Calu3 (cell line): ENCODE results near the gene KANSL1. TPM values are rescaled to one million over a fixed set of nuclear protein-coding genes. Genes with fewer than 3 reads are reported as not detected.

Source experiments
- BruUV-seq: library from RNA; stranded (reverse); fragments of 400-500 nt; replicated peaks from 2 replicates; lab custom pipeline; 2021; lab: Mats Ljungman, UMichigan
- CTCF ChIA-PET: fragments of 300-600 bp; sonication (Branson Sonifier 250); formaldehyde crosslinking; loops from one replicate; lab custom pipeline; 2022; ENCODE audit warnings: antibody characterized with exemption; lab: Charles Lee
- DNase-seq: peaks from one replicate; pipeline ENCODE4 v3.0.0; 2022
- H3K27ac Mint-ChIP-seq: one replicate; pipeline ENCODE4 v1.8.0; 2022; ENCODE audit warnings: mixed read lengths; ENCODE audit not compliant: unreplicated experiment
- H3K27me3 Mint-ChIP-seq: one replicate; pipeline ENCODE4 v1.8.0; 2022; ENCODE audit warnings: mixed read lengths; ENCODE audit not compliant: unreplicated experiment
- H3K36me3 Mint-ChIP-seq: one replicate; pipeline ENCODE4 v1.8.0; 2022; ENCODE audit warnings: mild to moderate bottlenecking, moderate library complexity, mixed read lengths; ENCODE audit not compliant: insufficient read depth, unreplicated experiment
- H3K4me1 Mint-ChIP-seq: one replicate; pipeline ENCODE4 v1.8.0; 2022; ENCODE audit warnings: mild to moderate bottlenecking, low read depth, mixed read lengths; ENCODE audit not compliant: unreplicated experiment
- H3K4me3 Mint-ChIP-seq: one replicate; pipeline ENCODE4 v1.8.0; 2022; ENCODE audit warnings: mild to moderate bottlenecking, low read depth, moderate library complexity, mixed read lengths; ENCODE audit not compliant: unreplicated experiment
- H3K9me3 Mint-ChIP-seq: one replicate; pipeline ENCODE4 v1.8.0; 2022; ENCODE audit warnings: low read depth, mixed read lengths; ENCODE audit not compliant: unreplicated experiment
- CTCF ChIP-seq: fragments of 200-600 bp; IDR thresholded peaks from one replicate; pipeline ENCODE4 v1.8.0; 2022; ENCODE audit warnings: antibody characterized with exemption; ENCODE audit not compliant: unreplicated experiment
- intact Hi-C: fragments of 100-400 bp; cut with micrococcal nuclease; formaldehyde crosslinking; loops from one replicate; pipeline ENCODE4 v1.10.0; 2022; ENCODE audit not compliant: unreplicated experiment
- total RNA-seq: library from RNA; stranded (reverse); gene quantifications from 2 replicates; pipeline ENCODE4 v1.2.3, GENCODE V29; 2022

Gene KANSL1
- total RNA-seq, 1 experiment from 2014 or later: 190 TPM

DNA sequence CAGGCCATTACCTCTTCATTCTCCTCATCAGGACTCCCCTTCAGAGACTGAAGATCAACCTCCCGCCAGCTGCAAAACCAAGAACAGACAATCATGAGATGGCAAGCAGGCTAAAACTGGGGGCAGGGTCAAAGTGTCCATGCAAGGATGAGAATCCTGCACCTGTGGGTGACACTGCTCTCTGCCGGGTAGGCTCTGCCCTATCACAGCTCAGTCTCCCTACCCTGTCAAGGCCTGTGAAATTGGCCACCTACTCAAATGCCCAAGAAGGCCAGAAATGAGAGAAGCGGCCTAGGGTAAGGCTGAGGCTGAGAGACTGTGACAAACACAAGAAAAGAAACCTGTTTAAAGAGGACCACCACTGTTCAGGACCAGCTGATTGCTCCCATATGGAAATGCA, 159.8 kb downstream of the KANSL1 start:
- peaks cover 88% of the 10 kb centered on the region for H3K36me3 Mint-ChIP-seq
- DNase-seq: no peak
- intact Hi-C loops: no loop called here
- H3K9me3 Mint-ChIP-seq: no peaks in the 10 kb centered on the region
- no peak for TF ChIP-seq CTCF
- H3K4me3 Mint-ChIP-seq: no peak overlapping the region
- BruUV-seq: no TSS peak
- CTCF ChIA-PET: no interaction called here
- H3K27me3 Mint-ChIP-seq: no peaks in the 10 kb centered on the region
- no peaks in the 10 kb centered on the region for H3K4me1 Mint-ChIP-seq
- H3K27ac Mint-ChIP-seq: no peak overlapping the region

- Mint-ChIP-seq H3K27ac (no peak overlapping the region), H3K36me3 (peaks cover 88% of the 10 kb centered on the region), H3K4me3 (no peak overlapping the region), H3K4me1 (no peaks in the 10 kb centered on the region), H3K9me3 (no peaks in the 10 kb centered on the region), H3K27me3 (no peaks in the 10 kb centered on the region)
- no TSS peak for BruUV-seq
- no peak for DNase-seq
- CTCF ChIA-PET: no interaction called here
- TF ChIP-seq CTCF: no peak
- intact Hi-C loops: no loop called here
Observed at GRCh38 chr17:46032909-46033308, 160.3 kb downstream of the KANSL1 start.

GRCh38 chr17:46031920-46032319, 161.3 kb downstream of the KANSL1 start:
- peaks cover 86% of the 10 kb centered on the region for H3K36me3 Mint-ChIP-seq
- intact Hi-C loops: no loop called here
- H3K4me1 Mint-ChIP-seq: no peaks in the 10 kb centered on the region
- TF ChIP-seq CTCF: no peak
- no peak for DNase-seq
- CTCF ChIA-PET: no interaction called here
- no peak overlapping the region for H3K27ac Mint-ChIP-seq
- no peaks in the 10 kb centered on the region for H3K27me3 Mint-ChIP-seq
- BruUV-seq: no TSS peak
- H3K4me3 Mint-ChIP-seq: no peak overlapping the region
- no peaks in the 10 kb centered on the region for H3K9me3 Mint-ChIP-seq

- no peak for TF ChIP-seq CTCF
- H3K4me3 Mint-ChIP-seq: no peak overlapping the region
- no peaks in the 10 kb centered on the region for H3K9me3 Mint-ChIP-seq
- intact Hi-C loops: no loop called here
- no peaks in the 10 kb centered on the region for H3K27me3 Mint-ChIP-seq
- CTCF ChIA-PET: interaction anchor here (0.6 kb wide), 1 partner anchor 174 kb away, joined by 3 read pairs; no protein-coding TSS in a partner anchor
- no peak for DNase-seq
- no TSS peak for BruUV-seq
- no peak overlapping the region for H3K27ac Mint-ChIP-seq
- no peaks in the 10 kb centered on the region for H3K4me1 Mint-ChIP-seq
- H3K36me3 Mint-ChIP-seq: peaks cover 83% of the 10 kb centered on the region
Observed at GRCh38 chr17:46031440-46031839, 161.8 kb downstream of the KANSL1 start.
